Measurements from ENCODE around the gene ANKFY1.

Gene ANKFY1

GRCh38 chr17:4155980-4156620 lies 107.7 kb downstream of the ANKFY1 start:
- Mint-ChIP-seq H3K4me1 (no peaks in the 10 kb centered on the region), H3K4me3 (no peak overlapping the region), H3K36me3 (ENCODE audit: low read depth) (peaks cover 22% of the 10 kb centered on the region), H3K27ac (no peak overlapping the region), H3K27me3 (ENCODE audit: low read depth) (no peaks in the 10 kb centered on the region), H3K9me3 (no peaks in the 10 kb centered on the region)
- TF ChIP-seq CTCF (IDR thresholded peaks at IDR 0.05; ENCODE audit: unreplicated experiment in 3 of 3): no peak

DNA sequence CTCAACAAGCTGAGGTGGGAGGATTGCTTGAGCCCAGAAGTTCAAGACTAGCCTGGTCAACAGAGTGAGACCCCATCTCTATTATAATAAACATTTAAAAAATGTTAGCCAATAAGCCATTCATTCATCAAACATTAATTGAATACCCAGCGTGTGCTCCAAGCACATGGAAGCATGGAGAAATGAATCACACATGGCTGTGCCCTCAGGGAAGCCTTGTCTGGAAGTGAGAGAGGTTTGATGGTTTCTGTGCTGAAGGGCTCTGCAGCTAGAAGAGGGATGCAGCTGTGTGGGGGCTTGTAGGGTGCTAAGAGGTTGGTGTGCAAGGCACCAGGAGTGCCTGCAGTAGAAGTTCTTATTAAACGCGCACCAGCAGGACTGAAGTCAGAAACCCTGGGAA lies 109.6 kb downstream of the ANKFY1 start:
- TF ChIP-seq CTCF (IDR thresholded peaks at IDR 0.05; ENCODE audit: unreplicated experiment in 3 of 3): no peak
- Mint-ChIP-seq H3K4me1 (no peaks in the 10 kb centered on the region), H3K36me3 (ENCODE audit: low read depth) (peaks cover 20% of the 10 kb centered on the region), H3K9me3 (no peaks in the 10 kb centered on the region), H3K27ac (no peak overlapping the region), H3K4me3 (no peak overlapping the region), H3K27me3 (ENCODE audit: low read depth) (no peaks in the 10 kb centered on the region)

GRCh38 chr17:4152471-4152870 lies 111.3 kb downstream of the ANKFY1 start:
- H3K27me3 Mint-ChIP-seq (ENCODE audit: low read depth): no peaks in the 10 kb centered on the region
- H3K4me1 Mint-ChIP-seq: no peaks in the 10 kb centered on the region
- H3K27ac Mint-ChIP-seq: no peak overlapping the region
- no peaks in the 10 kb centered on the region for H3K9me3 Mint-ChIP-seq
- peaks cover 10% of the 10 kb centered on the region for H3K36me3 Mint-ChIP-seq (ENCODE audit: low read depth)
- no peak for TF ChIP-seq CTCF (IDR thresholded peaks at IDR 0.05; ENCODE audit: unreplicated experiment in 3 of 3)
- no peak overlapping the region for H3K4me3 Mint-ChIP-seq

DNA sequence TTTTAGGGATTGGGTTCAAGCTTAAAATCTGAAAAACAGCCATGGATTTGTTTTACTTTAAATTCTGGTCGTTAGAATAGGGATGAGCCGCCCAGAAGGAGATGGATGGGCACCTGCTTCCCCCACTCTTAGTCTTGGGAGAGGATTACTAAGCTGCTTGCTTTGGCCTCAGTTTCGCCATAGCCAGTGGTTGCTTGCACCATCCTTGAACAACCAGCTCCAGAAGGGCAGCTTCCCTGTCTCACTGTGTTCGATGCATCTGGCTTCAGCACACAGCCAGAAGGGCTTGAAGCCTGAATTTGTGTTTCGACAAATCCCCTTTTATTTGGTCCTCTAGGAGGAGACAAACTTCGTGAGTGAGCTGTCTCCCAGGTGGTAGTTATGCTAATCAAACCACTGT lies 113.7 kb downstream of the ANKFY1 start:
- H3K4me1 Mint-ChIP-seq: no peaks in the 10 kb centered on the region
- no peak overlapping the region for H3K27ac Mint-ChIP-seq
- no peaks in the 10 kb centered on the region for H3K9me3 Mint-ChIP-seq
- no peak overlapping the region for H3K4me3 Mint-ChIP-seq
- H3K27me3 Mint-ChIP-seq (ENCODE audit: low read depth): no peaks in the 10 kb centered on the region
- H3K36me3 Mint-ChIP-seq (ENCODE audit: low read depth): peaks cover 10% of the 10 kb centered on the region
- TF ChIP-seq CTCF (IDR thresholded peaks at IDR 0.05; ENCODE audit: unreplicated experiment in 3 of 3): no peak

- H3K9me3 Mint-ChIP-seq: no peaks in the 10 kb centered on the region
- peaks cover 5% of the 10 kb centered on the region for H3K4me1 Mint-ChIP-seq
- H3K27ac Mint-ChIP-seq: no peak overlapping the region
- H3K36me3 Mint-ChIP-seq (ENCODE audit: low read depth): peaks cover 10% of the 10 kb centered on the region
- no peak overlapping the region for H3K4me3 Mint-ChIP-seq
- no peak for TF ChIP-seq CTCF (IDR thresholded peaks at IDR 0.05; ENCODE audit: unreplicated experiment in 3 of 3)
- no peaks in the 10 kb centered on the region for H3K27me3 Mint-ChIP-seq (ENCODE audit: low read depth)
These were observed 115.0 kb downstream of the ANKFY1 start for GRCh38 chr17:4148611-4149308.

Data from nephron (organoid).